Muscle layer of colon (tissue), 2 donors: ENCODE measurements around the gene FRAS1.
"Not testable (repeated sequence)": the region's sequence is repeated elsewhere in the genome, so short reads cannot be mapped to it uniquely, and the experiment has no call there.

Source experiments
- H3K27ac ChIP-seq: one replicate; pipeline ENCODE4 v1.7.0; 2013; ENCODE audit warnings: low read depth, mild to moderate bottlenecking, low read length, moderate library complexity
- H3K27me3 ChIP-seq, 2 donors: one replicate each; pipeline ENCODE4 v1.7.0; 2013; ENCODE audit warnings: low read length in 2 of 2, mild to moderate bottlenecking in 2 of 2; ENCODE audit not compliant: insufficient read depth in 2 of 2, control insufficient read depth in 1 of 2
- H3K36me3 ChIP-seq: one replicate; pipeline ENCODE4 v1.7.0; 2013; ENCODE audit warnings: mild to moderate bottlenecking, low read length; ENCODE audit not compliant: insufficient read depth
- H3K4me1 ChIP-seq: one replicate; pipeline ENCODE4 v1.7.0; 2013; ENCODE audit warnings: mild to moderate bottlenecking, low read length; ENCODE audit not compliant: insufficient read depth
- H3K4me3 ChIP-seq, 2 donors: one replicate each; pipeline ENCODE4 v1.7.0; 2013; ENCODE audit warnings: low read length in 2 of 2, low read depth in 1 of 2, mild to moderate bottlenecking in 1 of 2, moderate library complexity in 1 of 2
- H3K9ac ChIP-seq: one replicate; pipeline ENCODE4 v1.7.0; 2013; ENCODE audit warnings: low read length
- H3K9me3 ChIP-seq: one replicate; pipeline ENCODE4 v1.7.0; 2013; ENCODE audit warnings: mild to moderate bottlenecking, low read length
- donor health status: abdominal sarcoma.
- donor health status: Adenocarcinoma of cecum.

FRAS1 gene

GRCh38 chr4:78476108-78476704 lies 419.1 kb downstream of the FRAS1 start:
- Histone ChIP-seq H3K9ac (no peak overlapping the region), H3K36me3 (no peaks in the 10 kb centered on the region), H3K27me3 (no peaks in the 10 kb centered on the region), H3K27ac (no peak overlapping the region), H3K4me3 (no peak overlapping the region), H3K9me3 (no peaks in the 10 kb centered on the region), H3K4me1 (no peaks in the 10 kb centered on the region)

DNA sequence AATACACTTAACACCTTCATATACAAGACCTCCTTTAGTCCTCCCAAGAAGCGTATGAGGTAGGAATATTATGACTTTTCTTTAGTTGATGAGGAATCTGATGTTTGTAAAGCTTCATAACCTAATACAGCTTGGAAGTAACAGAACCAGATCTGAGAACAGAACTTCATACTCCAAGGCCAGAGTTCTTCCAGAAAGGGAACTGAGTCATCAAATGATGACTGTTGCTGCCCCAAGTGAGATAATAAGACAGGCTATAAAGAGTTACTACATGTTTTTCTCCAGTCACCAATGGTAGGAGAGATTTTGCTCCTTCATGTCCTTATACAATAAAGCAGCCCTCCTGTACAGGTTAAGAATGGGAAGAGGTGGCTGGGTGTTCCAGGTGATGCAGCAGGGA lies 420.2 kb downstream of the FRAS1 start:
- no peak overlapping the region for H3K4me3 ChIP-seq
- H3K27me3 ChIP-seq, result no peaks in the 10 kb centered on the region
- no peaks in the 10 kb centered on the region for H3K4me1 ChIP-seq
- no peaks in the 10 kb centered on the region for H3K36me3 ChIP-seq
- no peak overlapping the region for H3K27ac ChIP-seq
- no peak overlapping the region for H3K9ac ChIP-seq
- H3K9me3 ChIP-seq, result no peaks in the 10 kb centered on the region

GRCh38 chr4:78478523-78478922 lies 421.4 kb downstream of the FRAS1 start:
- H3K27me3 ChIP-seq, result no peaks in the 10 kb centered on the region
- no peak overlapping the region for H3K9ac ChIP-seq
- no peak overlapping the region for H3K27ac ChIP-seq
- H3K36me3 ChIP-seq, result no peaks in the 10 kb centered on the region
- no peaks in the 10 kb centered on the region for H3K4me1 ChIP-seq
- no peaks in the 10 kb centered on the region for H3K9me3 ChIP-seq
- no peak overlapping the region for H3K4me3 ChIP-seq

DNA sequence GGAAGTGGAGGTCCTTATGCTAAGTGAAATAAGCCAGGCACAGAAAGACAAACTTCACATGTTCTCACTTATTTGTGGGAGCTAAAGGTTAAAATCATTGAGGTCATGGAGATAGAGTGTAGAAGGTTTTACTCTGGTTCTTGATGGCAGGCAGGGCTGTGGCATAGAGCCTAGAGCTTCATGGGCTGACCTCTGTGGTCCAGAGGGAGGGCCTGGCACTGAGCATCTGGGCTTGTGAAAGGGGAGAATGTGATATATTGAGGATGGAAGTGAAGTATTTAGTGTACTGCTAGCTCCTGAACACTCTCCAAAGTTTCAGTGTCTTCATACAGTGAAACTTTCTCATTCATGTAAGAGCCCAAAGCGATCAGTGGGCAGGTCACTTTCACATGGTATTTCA lies 423.2 kb downstream of the FRAS1 start:
- no peaks in the 10 kb centered on the region for H3K27me3 ChIP-seq
- no peak overlapping the region for H3K27ac ChIP-seq
- H3K9me3 ChIP-seq, result no peaks in the 10 kb centered on the region
- no peak overlapping the region for H3K4me3 ChIP-seq
- no peaks in the 10 kb centered on the region for H3K36me3 ChIP-seq
- H3K4me1 ChIP-seq, result no peaks in the 10 kb centered on the region
- no peak overlapping the region for H3K9ac ChIP-seq

DNA sequence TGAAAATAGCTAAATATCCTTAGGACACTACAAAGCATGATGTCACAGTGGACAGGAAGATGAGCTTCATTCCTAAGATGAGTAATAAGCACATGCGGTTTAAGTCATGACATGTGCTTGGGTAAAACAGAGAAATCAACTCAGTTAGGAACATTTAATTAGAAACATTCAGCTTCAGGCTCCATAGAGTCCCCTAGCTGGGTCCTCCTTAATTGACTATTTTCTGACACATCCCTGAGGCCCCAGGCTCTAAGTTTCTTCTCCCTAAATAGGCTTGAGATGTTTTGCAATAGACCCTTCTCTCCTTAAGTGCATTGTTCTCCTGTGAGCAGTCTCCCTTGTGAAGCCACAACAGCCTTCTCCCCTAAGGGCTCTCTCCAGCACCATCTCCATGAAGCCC lies 424.1 kb downstream of the FRAS1 start:
- no peaks in the 10 kb centered on the region for H3K9me3 ChIP-seq
- no peaks in the 10 kb centered on the region for H3K4me1 ChIP-seq
- H3K27me3 ChIP-seq, result no peaks in the 10 kb centered on the region
- H3K9ac ChIP-seq, result no peak overlapping the region
- no peaks in the 10 kb centered on the region for H3K36me3 ChIP-seq
- no peak overlapping the region for H3K4me3 ChIP-seq
- H3K27ac ChIP-seq, result no peak overlapping the region

DNA sequence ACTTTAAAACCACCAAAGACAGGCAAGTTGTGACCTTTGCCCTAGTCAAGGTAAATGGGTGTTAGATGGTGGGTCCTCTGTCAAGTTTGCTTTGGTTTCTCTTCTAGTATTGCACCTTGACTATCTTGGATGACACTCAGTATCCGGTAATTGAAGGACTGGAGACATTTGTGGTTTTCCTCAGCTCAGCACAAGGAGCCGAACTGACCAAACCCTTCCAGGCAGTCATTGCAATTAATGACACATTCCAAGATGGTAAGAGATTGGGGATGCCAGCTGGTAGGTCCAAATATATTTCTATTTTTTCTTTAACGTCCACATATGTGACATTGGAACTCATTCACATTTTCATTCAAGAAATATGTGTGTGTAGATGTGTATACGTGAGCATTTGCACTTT lies 425.2 kb downstream of the FRAS1 start:
- Histone ChIP-seq H3K9ac (no peak overlapping the region), H3K4me1 (no peaks in the 10 kb centered on the region), H3K9me3 (no peaks in the 10 kb centered on the region), H3K27me3 (no peaks in the 10 kb centered on the region), H3K27ac (no peak overlapping the region), H3K36me3 (no peaks in the 10 kb centered on the region), H3K4me3 (no peak overlapping the region)

GRCh38 chr4:78483811-78484210 lies 426.7 kb downstream of the FRAS1 start:
- no peaks in the 10 kb centered on the region for H3K27me3 ChIP-seq
- H3K4me1 ChIP-seq, result no peaks in the 10 kb centered on the region
- no peak overlapping the region for H3K9ac ChIP-seq
- H3K4me3 ChIP-seq, result no peak overlapping the region
- H3K27ac ChIP-seq, result no peak overlapping the region
- H3K9me3 ChIP-seq, result no peaks in the 10 kb centered on the region
- H3K36me3 ChIP-seq, result no peaks in the 10 kb centered on the region

DNA sequence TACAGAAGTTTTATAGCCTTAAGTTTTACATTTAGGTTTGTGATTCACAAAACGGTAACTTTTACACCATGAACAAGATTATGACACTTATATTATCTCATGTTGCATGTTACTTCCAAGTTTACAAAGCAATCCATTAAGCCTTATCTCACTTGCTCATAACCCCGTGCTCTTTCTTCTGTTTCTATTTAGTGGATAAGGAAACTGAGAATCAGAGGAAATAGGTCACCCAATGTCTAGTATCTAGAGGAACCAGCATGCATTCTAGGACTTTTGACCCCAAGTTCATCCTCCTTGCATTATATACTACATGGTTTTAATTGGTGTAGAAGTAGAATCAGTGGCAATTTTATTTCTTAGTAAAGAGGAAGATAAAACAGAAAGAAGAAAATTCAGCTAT lies 427.5 kb downstream of the FRAS1 start:
- Histone ChIP-seq H3K36me3 (no peaks in the 10 kb centered on the region), H3K27ac (no peak overlapping the region), H3K4me1 (no peaks in the 10 kb centered on the region), H3K4me3 (no peak overlapping the region), H3K9me3 (no peaks in the 10 kb centered on the region), H3K9ac (no peak overlapping the region), H3K27me3 (no peaks in the 10 kb centered on the region)

- Histone ChIP-seq H3K4me3 (no peak overlapping the region), H3K27ac (no peak overlapping the region), H3K36me3 (no peaks in the 10 kb centered on the region), H3K9ac (no peak overlapping the region), H3K9me3 (no peaks in the 10 kb centered on the region), H3K4me1 (no peaks in the 10 kb centered on the region), H3K27me3 (no peaks in the 10 kb centered on the region)
Measured at GRCh38 chr4:78493731-78494130, 436.6 kb downstream of the FRAS1 start.

DNA sequence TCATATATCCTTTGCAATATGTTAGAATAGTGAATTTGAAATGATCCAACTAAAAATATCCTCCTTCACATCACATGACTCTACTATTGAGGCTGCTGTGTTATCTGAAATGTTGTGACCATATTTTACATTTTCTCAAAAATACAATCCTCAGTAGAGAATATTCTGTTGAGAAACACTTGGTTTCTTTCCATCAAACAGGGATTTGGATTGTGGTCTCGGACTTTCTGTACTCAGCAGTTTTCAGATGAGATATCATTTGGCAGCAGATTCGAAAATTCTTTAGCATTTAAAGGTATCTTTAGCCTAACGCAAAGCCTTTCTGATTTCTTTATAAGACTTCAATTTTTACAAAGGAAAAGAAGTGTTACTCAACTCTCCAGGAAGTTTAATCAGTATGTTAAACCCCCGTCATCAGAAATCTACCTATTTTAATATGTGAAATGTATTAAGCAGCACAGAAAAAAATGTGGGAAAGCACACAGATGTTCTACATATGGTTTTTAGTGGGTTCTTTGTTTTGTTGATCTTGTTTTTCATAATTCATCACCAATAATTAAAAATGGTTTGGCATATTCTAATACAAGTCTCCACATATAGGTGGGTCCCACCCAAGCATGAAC lies 439.0 kb downstream of the FRAS1 start:
- Histone ChIP-seq H3K4me3 (no peak overlapping the region), H3K27ac (no peak overlapping the region), H3K27me3 (no peaks in the 10 kb centered on the region), H3K9ac (no peak overlapping the region), H3K36me3 (no peaks in the 10 kb centered on the region), H3K9me3 (no peaks in the 10 kb centered on the region), H3K4me1 (no peaks in the 10 kb centered on the region)

DNA sequence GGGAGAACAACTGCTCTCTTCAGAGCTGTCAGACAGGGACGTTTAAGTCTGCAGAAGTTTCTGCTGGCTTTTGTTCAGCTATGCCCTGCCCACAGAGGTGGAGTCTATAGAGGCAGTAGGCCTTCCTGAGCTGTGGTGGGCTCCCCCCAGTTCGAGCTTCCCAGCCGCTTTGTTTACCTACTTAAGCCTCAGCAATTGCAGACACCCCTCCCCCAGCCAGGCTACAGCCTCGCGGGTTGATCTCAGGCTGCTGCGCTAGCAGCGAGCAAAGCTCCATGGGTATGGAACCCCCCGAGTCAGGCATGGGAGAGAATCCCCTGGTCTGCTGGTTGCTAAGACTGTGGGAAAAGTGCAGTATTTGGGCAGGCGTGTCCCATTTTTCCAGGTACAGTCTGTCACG lies 449.1 kb downstream of the FRAS1 start:
- H3K9ac ChIP-seq, H3K4me1 ChIP-seq, H3K27ac ChIP-seq: not testable (repeated sequence)

DNA sequence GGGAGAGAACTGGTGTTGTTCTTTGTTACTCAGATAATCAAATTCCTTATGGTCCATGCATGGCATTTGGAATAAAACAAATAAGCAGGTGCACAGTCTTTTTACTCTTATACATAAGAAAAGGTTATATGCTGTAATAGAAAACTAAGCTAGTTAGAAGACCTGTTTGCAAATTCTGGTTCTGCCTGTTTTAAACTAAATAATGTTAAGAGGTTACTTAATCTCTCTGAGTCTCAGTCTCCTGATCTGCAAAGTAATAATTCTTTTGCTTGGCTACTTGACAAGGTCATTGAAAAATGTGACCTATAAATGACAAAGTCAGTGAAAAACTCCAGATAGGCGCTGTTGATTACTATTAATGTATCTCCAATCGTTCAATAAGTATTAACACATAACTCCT lies 451.9 kb downstream of the FRAS1 start:
- no peaks in the 10 kb centered on the region for H3K27me3 ChIP-seq
- no peaks in the 10 kb centered on the region for H3K36me3 ChIP-seq
- no peak overlapping the region for H3K27ac ChIP-seq
- no peak overlapping the region for H3K9ac ChIP-seq
- no peaks in the 10 kb centered on the region for H3K9me3 ChIP-seq
- no peak overlapping the region for H3K4me3 ChIP-seq
- H3K4me1 ChIP-seq, result no peaks in the 10 kb centered on the region

More for the DNA sequence above, 449.1 kb downstream of the FRAS1 start:
- H3K4me3 ChIP-seq, H3K36me3 ChIP-seq, H3K9me3 ChIP-seq, H3K27me3 ChIP-seq: not testable (repeated sequence)
